Measurements from ENCODE around the gene GPR84.

DNA sequence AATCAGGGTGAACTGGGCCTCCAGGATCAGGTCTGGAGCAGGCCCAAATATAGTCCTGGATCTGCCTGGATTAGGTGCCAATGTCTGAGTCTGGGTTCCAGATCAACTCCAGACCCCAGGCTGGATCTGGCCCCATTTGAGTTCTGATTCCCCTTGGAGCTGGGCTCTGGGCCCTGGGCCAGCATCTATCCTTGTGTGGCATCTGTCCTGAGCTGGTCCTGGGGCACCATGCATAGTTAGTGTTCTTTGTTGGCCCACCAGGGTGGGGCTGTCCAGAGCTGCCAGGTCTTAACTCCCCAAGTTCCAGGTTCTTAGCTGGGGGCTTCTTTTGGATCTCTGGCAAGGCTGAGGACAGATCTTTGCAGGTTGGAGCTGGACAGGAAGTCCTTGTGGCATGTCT, 31.3 kb upstream of the GPR84 start:
- TF ChIP-seq OSR1 (CRISPR knock-in tag; IDR thresholded peaks at IDR 0.05): no peak
- TF ChIP-seq, protein P1, sequence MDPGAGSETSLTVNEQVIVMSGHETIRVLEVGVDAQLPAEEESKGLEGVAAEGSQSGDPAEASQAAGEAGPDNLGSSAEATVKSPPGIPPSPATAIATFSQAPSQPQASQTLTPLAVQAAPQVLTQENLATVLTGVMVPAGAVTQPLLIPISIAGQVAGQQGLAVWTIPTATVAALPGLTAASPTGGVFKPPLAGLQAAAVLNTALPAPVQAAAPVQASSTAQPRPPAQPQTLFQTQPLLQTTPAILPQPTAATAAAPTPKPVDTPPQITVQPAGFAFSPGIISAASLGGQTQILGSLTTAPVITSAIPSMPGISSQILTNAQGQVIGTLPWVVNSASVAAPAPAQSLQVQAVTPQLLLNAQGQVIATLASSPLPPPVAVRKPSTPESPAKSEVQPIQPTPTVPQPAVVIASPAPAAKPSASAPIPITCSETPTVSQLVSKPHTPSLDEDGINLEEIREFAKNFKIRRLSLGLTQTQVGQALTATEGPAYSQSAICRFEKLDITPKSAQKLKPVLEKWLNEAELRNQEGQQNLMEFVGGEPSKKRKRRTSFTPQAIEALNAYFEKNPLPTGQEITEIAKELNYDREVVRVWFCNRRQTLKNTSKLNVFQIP (CRISPR knock-in tag; IDR thresholded peaks at IDR 0.05; ENCODE audit: borderline replicate concordance, low read depth): no peak
- TF ChIP-seq, protein P2, sequence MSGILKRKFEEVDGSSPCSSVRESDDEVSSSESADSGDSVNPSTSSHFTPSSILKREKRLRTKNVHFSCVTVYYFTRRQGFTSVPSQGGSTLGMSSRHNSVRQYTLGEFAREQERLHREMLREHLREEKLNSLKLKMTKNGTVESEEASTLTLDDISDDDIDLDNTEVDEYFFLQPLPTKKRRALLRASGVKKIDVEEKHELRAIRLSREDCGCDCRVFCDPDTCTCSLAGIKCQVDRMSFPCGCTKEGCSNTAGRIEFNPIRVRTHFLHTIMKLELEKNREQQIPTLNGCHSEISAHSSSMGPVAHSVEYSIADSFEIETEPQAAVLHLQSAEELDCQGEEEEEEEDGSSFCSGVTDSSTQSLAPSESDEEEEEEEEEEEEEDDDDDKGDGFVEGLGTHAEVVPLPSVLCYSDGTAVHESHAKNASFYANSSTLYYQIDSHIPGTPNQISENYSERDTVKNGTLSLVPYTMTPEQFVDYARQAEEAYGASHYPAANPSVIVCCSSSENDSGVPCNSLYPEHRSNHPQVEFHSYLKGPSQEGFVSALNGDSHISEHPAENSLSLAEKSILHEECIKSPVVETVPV (CRISPR knock-in tag; IDR thresholded peaks at IDR 0.05): no peak
- no peak for TF ChIP-seq CSDC2 (CRISPR knock-in tag; IDR thresholded peaks at IDR 0.05)
- TF ChIP-seq GLIS3 (CRISPR knock-in tag; IDR thresholded peaks at IDR 0.05): no peak
